GM19397 (cell line): ENCODE measurements around the gene GATA6.

Experiments
- ATAC-seq: cut with Tn5 transposase; IDR thresholded peaks from one replicate; pipeline ENCODE4 v1.9.1; 2021; ENCODE audit warnings: mild to moderate bottlenecking, moderate library complexity; ENCODE audit not compliant: unreplicated experiment

Gene GATA6

DNA sequence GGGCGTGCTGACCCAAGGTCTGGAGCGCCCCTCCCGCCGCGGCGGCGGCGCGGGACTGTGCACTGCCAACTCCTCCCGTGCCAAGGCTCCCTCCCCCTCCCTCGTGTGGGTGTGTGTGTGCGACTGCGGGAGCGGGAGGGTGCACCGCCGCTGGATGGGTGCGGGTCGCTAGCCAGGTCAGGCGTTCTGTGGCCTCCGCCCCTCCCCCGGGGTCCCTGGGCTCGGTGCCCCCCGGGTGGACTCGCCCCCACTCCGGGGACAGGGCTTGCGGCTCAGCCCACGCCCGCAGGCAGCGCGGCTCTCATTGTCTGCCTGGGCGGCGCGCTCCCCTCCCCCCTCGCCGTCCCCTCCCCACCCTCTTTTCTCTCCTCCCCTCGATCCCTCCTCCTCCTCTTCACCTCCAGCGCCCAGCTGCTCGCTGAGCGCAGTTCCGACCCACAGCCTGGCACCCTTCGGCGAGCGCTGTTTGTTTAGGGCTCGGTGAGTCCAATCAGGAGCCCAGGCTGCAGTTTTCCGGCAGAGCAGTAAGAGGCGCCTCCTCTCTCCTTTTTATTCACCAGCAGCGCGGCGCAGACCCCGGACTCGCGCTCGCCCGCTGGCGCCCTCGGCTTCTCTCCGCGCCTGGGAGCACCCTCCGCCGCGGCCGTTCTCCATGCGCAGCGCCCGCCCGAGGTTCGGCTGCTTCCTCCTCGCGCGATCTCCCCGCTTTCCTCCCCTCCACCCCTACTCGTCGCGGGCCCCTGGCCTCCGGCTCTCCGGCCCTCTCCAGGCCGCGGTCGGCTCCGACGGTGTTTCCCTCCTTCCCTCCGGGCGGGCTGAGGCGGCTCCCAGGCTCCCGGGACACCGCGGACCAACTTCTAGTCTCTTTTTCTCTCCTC is at the start of gene GATA6:
GATA6 (plus strand) TSS at position 579 of the 878 bp plus-strand sequence. CDS start 1,556 bp downstream, outside the sequence.
- ATAC-seq: no peak

DNA sequence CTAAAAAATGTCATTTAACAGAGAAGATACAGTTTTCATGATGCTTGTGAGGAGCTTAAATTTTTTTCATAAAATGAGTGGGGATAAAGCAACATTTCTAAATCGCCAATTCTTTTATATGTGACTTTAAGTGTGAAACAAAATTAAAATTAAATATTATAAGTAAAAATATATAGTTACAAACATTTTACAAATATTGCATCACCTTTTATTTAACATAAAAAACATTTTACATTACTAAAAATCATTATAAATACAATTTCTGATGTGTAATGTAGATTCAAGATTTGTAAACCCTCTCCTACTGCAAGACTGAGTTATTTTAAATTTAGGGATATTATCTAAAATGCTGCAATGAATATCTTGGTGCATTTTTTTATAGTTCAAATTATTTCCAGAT is 44.4 kb upstream of the GATA6 start:
- ATAC-seq: no peak

DNA sequence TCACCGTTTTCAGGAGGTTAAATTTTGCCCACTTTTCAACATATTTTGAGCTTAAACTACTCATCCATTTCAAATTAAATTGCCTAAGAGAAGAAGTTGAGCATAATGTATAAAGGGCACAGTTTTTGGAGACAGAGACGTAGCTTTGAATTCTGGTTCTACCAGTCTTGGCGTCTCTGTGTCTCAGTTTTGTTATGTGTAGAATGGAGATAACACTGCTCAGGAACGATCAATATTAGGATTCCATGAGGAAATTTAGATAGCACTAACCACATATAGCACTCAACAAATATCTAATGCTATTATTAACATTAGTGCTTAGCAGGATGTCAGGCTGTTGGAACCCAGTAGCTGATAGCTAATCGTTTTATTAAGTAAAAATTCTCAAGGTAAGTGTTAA is 40.4 kb upstream of the GATA6 start:
- ATAC-seq: no peak

DNA sequence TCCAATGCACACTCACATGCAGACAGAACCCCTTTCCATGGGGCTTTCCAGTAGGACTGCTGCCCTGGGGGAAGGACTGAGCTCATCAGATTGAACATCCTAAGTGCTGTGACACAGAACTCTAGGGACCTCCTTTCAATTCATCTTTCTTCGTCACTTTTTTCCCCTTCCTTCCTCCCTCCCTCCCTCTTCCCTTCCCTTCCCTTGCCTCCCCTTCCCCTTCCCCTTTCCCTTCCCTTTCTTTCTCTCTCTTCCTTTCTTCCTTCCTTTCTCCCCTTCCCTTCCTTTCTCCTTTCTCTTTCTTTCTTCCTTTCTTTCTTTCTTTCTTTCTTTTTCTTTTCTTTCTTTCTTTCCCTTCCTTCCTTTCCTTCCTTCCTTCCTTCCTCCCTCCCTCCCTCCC is 39.6 kb upstream of the GATA6 start:
- no peak for ATAC-seq

DNA sequence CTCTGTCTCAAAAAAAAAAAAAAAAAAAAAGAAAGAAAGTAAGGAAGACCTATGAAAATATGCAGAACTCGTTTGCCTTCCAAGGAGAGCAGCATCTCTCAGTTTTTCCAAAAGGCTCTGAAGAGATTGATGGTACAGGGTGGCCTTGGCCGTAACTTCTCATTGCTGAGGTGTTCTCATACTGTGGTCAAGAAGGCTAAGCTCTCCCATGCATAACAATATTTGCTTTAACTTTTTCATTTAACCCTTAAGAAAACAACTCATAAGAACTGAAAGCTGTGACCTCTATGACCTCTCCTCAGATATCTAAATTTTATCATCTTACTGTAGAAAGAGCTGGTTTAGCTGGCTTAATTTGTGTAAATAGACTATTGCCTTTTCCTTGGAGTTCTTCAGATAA is 37.1 kb upstream of the GATA6 start:
- ATAC-seq: no peak

DNA sequence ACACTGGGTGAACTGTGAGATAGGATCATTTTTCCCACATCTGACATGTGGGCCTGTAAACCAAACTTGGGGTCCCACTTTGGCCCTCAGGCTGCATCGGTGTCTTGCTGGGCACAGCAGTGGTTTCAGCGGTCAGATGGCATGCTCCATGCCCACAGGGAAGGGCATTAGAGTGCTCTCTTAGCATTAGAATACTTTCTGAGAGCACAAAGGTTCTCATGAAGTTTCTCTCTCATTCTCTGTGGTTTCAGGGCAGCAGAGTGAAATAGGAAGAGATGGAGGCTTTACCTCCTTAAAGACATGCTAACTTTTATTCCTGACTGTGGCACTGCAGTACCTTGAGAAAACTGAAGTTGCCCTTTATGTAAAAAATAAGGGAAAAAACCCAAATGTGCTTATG is 36.6 kb upstream of the GATA6 start:
- no peak for ATAC-seq

DNA sequence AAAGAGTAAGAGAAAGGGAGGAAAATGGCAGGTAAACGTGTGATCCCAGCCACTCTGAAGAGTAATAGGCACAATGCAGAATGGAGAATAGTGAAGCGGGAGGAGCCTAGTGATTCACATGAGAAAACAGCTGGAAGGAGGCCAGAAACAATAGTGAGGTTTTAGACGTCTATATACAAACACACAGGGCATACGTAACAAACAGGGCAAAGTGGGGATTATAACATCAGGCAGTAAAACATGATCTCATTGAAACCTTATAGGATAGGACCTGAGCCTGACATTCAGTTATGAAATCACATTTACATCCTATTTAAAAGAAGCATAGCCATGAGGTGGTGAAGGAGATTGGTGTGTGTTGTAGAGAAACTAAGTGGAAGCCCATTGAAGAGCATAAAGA is 33.0 kb upstream of the GATA6 start:
- ATAC-seq: no peak

DNA sequence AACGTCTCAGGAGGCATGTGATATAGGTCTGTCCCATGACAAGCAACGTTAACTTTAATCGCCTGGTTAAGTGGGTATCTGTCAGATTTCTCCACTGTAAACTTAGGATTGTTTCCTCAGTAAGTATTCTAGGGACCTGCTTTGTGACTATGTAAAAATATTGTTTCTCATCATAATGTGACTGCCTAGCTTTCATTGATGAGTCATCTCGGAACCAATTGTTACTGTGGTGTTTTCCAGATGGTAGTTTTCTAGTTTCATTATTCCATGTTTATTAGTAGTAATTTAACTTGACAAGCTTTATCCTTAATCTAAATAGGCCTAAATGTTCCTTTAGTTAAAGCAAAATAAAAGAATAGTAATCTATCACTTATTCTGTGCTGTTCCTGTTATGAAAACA is 28.2 kb upstream of the GATA6 start:
- no peak for ATAC-seq

DNA sequence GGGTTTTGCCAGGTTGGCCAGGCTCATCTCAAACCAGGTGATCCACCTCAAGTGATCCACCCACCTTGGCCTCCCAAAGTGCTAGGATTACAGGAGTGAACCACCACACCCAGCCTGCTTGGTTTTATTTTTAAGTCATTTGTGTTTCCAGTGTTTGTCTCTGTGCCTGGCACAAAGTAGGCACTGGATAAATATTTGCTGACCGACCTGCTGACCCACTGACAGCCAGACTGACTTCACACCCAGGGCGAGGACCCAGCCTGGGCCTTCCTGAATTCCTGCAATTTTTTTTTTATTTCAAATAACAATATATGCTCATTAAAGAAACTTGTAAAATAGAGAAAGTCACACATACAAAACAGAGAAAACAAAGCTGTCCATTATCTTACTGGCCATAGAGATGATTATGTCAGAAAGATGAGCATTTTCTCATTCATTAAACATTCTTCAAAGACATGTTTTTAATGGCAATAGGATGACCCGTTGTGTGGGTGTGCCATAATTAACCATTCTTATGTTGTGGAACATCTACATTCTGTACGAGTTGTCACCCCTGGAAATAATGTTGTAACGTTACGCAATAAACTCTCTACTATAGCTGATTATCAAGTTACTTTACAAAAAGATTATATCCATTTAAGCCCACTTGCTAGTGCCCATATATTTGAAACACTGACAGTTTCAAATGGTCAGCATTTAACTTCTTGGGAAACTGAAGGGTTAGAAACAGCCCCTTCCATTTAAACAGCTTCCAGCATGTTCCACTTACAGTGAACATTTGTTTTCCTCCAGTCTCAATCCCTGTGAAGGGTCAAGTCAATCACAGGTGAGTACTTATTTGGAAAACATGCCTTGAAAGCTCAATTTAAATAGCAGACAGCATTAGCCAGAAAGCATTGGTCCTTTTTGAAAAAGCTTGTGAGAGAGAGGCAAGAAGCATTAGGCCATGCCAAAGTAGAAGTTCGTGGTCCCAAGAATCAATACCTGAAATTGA is 25.7 kb upstream of the GATA6 start:
- ATAC-seq: no peak

DNA sequence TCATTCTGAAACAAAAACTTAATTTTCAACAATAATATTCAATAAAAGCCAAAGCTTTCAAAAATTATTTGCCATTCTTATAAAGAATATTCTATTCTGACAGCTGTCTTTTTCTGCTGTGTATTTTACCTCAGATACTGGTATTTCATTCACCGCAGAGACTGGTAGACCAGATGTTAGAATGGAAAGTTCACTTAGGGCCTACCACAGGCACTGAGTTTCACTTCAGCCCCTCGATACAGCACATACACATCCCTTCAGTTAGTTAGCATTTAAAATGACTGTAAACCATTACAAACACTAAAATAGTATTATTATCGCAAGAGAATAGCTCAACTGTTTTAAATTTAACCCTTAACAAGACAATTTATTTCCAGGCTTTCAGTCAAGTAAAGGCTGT is 24.2 kb upstream of the GATA6 start:
- no peak for ATAC-seq

DNA sequence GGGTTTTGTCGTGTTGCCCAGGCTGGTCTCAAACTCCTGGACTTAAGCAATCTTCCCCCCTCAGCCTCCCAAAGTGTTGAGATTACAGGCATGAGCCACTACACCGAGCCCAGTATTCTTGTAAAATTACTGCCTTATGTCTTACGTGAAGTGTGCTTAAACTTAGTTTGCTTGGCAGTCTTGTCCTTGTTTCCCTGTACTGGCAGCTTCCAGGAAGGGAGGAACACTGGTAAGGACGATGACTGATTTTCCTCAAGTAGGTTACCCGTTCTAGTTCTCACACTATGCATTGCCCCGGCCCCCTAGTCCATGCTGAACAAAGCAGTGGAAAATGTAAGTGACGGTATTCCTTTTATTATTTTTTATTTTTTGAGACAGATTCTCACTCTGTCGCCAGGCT is 19.7 kb upstream of the GATA6 start:
- no peak for ATAC-seq

DNA sequence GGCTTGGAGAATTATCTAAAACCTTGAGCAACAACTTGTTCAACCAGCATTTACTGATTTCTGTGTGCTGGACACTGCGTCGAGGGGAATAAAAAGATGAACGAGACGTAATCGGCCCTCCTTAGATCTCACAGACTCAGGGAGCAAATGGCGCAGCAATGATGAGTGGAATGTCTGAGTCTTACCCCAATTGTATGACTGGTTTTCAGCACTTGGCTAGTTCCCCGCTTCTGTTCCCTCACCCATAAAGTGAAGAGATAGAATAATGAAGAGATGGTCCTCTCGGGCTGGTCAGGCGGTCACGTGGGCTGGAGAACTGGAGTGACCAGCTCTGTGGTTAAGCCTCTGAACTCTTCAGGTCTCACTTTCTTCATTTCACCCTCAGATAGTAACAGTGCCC is 17.3 kb upstream of the GATA6 start:
- no peak for ATAC-seq

DNA sequence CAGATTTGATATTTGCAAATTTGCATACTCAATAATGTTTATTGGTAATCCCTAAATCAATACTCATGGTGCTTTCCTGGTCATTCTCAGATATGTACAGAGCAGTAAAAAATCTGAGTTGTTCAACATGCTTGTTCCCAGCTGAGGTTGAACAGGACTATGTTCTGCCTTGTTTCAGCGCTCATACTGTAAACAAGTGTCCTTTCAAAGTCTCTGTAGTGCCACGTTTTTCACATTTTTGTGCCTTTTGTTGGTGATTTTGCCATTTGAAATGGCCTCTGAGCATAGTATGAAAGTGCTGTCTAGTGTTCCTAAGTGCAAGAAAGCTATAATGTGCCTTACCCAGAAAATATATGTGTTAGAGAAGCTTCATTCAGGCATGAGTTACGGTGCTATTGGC is 16.0 kb upstream of the GATA6 start:
- no peak for ATAC-seq

DNA sequence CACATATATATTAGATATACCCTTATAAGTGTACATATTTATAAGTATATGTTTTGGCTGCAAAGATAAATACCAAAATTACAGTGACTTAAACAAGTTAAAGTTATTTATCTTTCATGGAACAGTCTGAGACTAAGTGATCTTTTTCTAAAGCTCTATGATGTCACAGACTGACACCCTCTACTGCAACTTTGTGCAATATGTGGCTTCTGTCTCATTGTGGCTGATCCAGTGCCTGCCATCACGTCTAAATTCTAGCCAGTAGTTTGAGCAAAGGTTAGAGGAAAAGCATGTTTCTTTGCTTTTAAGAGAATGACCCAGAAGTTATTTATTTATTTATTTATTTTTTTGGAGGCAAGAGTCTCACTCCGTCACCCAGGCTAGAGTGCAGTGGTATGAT is 13.8 kb upstream of the GATA6 start:
- ATAC-seq: no peak

DNA sequence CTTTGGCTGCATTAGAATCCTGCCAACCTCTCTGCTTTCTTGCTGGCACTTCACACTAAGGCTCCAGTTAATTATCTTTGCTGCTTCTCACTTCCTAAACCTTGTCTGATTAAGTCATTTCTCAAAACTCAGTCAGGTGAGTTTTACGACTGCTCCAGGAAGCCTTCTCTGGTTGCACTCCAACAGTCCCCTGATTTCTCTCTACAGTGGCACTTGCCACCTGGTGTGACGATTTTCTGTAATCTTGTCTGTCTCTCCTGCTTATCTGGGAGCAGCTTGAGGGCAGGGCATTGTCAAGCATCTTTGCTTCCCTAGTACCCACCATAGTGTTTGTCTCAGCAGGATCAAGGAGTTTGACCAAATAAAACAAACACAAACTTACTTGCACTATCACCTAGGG is 10.4 kb upstream of the GATA6 start:
- no peak for ATAC-seq

DNA sequence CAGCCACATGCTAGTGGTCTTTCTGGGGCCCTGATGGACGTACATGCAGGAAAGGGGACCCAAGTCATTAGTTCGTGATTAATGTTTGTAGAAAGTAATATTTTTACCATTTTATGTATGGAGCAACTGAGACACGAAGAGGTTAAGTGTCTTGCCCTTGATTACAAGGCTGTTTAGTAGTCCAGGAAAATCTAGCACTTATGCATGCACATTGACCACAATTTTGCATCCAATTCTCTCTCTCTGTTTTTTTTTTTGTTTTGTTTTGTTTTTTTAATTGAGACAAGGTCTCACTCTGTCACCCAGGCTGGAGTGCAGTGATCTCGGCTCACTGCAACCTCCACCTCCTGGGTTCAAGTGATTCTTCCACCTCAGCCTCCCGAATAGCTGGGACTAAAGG is 8.3 kb upstream of the GATA6 start:
- no peak for ATAC-seq

DNA sequence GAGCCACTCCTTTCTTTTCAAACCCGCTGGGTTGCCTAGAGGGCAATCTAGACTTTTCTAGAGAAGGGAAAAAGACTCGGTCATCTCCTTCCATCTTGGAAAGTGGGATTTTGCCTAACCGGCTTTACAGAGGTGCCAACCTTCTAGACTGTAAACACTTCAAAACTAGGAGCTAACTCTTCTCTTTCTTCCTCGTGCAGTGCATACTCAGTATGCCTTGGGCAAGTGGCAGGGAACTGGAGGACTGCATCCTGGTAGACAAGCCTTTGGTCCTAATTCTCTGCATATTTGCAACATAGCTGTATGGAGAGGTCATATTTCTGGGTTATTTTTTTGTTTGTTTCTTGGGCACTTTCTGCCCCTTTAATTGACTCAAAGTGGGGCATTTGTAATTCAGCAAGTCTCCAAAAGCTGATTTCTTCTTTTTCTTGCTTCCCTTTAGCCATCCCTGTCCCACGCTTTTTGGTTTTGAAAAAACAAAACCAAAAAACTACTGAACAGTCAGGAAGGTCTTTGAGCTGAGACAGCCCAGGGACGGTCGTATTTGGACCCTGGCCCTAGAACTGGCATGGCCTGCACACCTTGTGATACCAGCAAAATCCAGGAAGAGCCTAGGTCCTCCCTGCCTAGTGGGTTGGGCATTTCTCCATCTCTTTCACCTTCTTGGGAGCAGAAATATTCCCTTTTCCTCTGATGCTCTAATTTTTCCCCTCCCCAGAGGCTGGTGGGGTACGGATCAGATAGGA is 5.8 kb upstream of the GATA6 start:
- ATAC-seq: no peak

DNA sequence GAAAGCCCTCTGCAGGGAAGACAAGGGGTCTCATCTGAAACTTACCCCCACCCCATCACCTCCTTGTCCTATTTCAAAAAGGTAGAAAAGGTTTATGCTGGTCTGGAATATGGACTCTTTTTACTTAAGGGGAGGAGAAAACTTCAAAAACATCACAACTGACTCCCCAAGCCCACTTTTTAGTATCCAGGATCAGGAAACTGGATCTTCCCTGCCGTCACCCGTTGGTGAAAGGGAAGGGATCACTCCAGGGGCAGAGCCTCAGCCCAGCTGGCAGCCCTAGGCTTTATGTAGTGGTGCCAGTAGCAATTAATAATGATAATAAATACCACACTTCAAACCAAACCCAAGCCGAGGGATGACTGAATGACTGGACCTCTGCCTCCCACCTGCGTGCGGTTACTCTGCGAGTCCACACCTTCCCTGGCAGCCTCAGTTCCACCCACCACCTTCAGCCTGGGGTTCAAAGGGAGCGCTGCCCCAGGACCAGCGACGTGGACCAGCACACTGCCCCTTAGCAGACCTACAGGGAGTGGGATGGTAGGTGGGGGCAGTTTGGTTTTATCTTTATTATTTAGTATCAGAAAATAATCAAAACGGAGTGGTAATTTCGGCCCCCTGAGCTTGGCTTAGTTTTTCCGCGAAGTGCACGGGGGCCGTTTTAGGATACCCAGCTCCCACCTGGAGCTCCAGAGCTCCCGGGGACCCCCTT is 4.9 kb upstream of the GATA6 start:
- no peak for ATAC-seq

DNA sequence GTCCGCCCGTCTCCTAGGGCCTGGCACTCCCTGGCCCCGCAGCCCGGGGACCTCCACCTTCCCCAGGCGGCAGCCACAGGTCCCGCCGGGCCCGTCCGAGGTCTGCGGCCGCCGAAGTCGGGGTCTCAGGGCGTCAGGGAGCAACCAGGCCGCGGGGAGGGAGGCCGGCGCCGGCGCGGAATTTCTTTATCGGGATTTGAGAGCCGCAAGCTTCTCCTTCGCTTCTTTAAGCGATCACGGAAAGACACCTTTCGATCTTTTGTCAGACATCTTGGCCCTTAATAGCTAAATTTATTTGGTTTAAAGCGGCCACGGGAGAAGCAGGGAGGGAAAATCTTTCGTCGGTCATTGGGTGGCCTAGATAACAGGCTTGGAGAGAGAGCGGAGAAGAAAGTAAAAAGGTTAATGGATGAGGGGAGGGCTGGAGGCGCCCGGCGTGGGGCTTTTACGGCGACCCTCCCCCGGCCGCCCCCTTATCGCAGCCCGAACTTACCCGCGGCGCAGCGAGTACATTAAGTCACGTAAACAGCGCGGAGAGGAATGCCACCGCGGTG is 4.3 kb upstream of the GATA6 start:
- no peak for ATAC-seq

DNA sequence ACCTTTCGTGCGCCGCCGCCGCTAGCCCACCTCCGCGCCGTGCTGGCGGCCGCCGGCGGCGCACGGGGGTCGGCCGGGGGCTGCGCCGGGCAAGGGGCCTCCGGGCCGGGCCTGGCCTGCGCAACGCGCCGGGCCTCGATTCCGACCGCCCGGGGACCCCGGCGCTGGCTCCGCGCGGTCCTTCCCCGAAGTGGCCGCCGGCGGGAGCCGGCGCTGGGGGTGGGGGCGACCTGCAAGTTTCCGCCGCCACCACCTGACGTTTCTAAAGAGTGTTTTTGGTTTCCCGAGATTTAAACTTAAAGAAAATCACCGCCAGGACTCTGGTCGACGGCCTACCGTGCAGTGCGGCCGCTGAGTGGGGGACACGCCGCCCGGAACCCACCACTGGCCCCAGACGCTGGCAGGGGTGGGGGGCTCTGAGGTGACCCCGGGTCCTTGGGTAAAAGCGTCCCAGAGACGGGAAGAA is 3.8 kb upstream of the GATA6 start:
- ATAC-seq: no peak
